Stimulated activated CD8-positive, alpha-beta memory T cell treated with anti-CD3 and anti-CD28 coated beads, Interleukin-7, amount 100 ng/mL, for 24 hours (primary cell): Measurements from ENCODE around the gene ARPC5.

Experiments
- DNase-seq: peaks from one replicate; pipeline ENCODE4 v3.0.0-alpha.2; 2020; ENCODE audit warnings: low read depth

The ARPC5 gene

DNA sequence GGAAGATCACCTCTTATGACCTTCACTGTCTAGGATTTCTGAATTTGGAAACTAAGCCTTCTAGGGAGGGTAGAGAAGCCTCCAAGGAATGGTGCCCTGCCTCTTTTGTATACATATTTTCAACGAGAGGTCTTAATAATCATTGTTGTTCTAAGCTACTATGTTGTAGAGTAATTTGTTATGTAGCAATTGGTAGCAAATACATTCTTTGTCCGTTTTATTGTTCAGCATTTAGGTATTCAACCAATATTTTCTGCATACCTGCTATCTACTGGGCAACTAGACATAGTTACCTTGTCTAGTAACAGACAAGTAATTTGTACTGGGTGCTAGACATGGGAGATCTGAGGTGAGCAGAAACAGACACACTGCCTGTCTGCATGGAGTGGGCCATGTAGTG, 24.6 kb downstream of the ARPC5 start:
- DNase-seq: no peak

DNA sequence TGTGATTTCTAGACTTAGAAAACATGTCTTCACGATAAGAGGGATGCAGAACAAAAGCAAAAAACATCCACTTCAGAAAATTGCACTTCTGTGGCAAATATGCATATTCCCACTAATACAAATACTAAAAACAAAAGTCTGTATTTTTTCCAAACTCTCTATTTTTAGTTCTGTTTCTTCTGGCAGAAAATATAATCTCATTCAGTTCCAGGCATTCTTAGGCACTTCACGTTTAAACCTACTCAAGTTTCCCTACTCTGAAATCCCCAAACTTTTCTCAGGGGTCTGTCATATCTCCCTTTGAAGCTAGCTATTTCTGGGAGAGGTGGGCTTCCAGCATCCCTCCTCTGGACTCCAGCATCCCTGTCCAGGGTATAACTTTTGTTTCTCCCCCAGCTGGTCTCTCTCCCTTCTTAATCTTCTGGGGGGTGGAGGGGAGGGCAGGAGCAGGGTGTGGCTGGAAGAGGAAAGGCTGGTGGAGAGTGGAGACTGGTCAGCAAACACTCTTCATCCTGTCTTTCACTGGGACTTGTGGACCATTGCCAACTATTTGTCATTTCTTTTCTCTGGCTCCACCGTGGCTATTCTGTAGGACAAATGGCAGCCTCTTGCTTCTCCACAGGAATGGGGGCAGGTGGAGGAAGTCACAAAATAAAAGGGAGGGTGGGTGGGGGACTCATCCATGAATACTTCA, 25.7 kb downstream of the ARPC5 start:
- no peak for DNase-seq

DNA sequence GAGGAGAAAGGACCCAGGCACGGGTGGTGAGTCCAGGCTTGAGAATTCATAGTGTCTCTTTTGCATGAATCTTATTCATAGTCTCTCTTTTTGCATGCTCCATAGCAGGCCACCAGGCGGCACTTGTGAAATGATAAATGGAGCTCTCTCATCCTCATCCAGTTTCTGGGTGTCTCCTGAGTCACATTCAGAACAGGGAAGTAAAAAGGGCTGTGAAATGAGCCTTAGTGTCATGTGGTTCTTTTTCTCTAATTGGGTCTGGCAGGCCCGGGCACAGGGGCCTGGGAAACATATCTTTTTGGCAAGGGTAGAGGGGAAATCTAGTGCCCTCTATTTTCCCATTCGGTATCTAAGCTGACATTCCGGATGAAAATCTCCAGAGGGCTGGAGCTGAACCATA, 26.3 kb downstream of the ARPC5 start:
- no peak for DNase-seq

DNA sequence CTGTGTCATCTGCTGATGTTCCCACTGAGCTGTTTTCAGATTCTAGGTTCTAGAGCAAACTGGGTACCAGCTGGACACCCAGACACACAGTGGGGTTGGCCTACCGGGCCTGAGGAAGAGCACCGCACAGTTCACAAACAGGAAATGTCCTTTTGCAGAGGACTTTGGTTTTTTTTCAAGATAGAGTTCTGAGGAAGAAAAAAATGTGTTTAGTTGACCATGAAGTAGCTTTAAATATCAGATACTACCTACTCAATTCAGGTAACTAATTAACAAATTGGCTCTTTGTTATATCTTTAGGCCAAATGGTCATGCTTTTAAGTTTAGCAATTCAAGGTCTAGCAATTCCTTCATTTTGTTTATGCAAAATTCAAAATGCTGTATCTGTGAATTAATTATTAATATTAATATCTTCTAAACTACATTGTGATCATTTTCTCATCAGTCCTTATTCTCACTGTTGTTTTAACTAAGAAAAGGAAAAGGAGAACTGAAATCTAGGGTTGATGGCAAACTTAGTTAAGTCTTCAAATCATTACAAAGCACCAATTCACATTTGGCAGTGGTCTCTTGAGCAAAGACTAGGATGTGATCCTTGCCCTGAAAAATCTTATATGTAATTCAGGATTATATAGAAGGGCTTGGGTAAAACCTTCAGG, 28.1 kb downstream of the ARPC5 start:
- no peak for DNase-seq

DNA sequence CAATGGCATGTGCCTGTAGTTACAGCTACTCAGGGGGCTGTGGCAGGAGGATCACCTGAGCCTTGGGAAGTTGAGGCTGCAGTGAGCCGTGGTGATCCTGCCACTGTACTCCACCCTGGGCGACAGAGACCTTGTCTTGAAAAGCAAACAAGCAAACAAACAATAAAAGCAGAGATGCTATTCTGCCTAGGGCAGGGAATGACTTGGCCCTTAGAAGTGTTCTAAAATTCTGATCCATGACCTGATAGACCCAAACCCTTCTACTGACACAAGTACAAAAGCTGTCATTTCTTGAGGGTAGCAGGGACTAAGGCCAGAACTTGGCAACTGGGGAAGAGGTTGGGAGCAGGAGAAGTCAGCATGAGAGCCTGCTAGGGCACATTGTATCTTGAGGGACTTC, 29.7 kb downstream of the ARPC5 start:
- DNase-seq: no peak

DNA sequence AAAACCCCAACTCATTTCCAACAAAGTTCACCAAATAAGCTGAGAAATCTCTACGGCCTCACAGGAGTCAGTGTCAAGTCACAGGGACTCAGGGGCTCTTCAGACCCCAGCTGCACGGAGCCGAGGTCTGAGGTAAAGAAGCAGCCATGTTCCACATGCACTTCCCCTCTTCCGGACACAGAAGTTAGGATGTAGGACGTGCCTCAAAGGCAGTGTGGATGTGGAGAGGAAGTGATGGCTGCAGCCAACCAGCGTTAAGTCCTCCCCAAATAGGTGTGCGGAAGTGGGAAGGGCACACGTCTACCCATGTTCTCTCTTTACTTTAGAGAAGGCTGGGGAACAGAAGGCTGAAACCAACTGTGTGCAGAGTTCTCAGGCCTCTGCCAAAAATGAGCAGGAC, 30.8 kb downstream of the ARPC5 start:
- no peak for DNase-seq

DNA sequence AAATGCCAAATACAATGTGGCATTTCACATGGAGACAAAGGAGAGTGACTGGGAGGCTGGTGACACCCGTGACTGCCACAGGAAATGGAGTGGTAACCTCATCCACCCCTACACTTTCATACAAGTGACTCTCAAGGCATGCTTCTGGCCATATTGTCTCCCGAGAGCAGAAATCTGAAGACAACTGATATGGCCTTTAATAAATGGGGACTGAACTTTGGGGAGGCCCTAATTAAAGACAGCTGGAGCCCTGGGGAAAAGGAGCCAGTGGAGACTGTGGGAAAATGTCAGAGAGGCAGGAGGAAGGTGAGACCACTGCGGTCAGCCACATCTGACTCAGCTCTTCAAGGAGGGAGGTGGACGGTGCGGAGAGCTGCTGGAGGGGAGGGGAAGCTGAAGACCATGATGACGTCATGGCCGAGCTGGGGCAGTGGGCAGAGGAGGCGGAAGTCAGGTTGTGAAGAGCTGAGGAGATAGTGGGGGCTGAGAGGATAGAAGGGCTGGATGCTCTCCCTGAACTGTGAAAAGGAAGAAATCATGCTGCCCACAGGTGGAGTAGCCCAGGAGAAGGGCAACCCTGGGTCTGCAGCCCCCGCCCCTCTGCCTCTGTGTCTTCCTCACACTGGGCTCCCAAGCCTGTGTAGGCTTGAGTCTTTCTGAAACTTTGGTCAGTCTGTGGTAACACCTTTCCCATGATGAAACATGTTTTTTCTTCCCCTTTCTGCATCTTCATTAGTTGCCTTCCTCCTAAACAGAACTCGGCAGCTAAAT, 31.4 kb downstream of the ARPC5 start:
- no peak for DNase-seq

DNA sequence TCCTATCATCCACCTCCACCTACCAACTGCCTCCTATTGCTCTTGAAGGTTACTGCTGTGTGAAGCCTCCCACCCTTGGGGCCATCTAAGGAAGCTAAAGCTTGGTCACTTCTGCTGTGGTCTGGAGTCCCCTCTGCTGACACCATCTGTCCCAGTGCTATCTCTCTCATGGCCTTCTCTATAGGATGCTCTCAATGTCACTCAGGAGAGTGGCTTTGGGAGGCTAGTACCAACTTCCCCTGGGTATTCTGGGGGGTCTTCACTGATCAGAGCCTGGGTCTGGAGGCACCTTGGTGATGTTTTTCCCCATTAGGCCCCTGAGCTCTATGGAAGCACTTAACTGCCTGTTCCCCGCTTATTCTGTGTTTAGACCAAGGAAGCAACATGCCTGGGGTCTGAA, 33.1 kb downstream of the ARPC5 start:
- no peak for DNase-seq

DNA sequence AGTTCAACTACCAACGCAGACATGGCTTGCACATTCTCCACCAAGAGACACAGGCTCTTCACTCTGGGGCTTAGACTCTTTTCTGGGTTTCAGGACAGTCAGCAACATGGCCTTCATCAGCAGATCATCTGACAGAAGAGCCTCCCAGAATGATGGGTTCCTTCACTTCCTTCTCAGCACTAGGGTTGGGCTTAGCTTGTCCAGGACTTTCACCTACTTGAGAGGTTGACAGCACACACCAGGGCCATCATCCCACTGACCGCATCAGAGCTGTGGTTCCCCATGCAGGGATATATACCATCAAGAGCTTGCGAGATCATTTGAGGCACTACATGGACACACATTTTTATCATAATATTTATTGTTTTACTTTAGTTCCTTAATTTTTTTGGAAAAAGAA, 34.9 kb downstream of the ARPC5 start:
- no peak for DNase-seq

DNA sequence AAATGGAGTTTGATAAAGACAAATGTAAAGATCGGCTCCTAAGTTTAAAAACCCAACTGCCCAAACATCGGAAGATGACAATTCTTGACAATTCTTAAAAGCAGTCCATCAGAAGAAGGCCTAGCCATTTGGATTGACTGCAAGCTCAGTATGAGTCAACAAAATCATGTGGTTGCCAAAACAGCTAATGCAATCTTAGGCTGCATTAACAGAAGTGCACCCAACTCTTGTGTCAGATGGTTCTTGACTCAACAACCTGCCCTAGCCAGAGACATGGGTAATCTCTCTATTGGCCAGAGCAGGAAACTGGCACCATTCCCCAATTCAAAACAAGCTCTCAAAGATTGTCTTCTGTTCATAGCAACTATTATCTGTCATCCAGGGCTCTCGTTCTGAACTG, 35.4 kb downstream of the ARPC5 start:
- DNase-seq: no peak

DNA sequence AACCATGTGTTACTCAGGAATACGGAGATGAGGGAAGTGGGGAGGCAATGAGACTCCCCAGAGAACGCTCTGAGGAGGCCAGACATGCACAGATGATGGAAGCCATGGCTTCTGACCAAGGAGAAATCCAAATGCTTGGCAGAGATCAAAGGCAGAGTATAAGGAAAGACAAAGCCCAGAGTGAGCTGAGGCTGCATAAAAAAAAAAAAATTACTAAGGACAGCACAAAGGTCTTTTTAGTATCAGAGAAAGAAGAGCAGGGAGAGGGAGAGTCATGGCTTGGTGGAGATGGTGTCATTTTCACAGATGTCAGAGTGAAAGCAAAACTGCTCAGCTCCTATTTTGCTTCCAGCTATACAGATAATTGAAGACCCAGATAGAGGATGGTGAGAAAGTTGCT, 37.2 kb downstream of the ARPC5 start:
- no peak for DNase-seq

DNA sequence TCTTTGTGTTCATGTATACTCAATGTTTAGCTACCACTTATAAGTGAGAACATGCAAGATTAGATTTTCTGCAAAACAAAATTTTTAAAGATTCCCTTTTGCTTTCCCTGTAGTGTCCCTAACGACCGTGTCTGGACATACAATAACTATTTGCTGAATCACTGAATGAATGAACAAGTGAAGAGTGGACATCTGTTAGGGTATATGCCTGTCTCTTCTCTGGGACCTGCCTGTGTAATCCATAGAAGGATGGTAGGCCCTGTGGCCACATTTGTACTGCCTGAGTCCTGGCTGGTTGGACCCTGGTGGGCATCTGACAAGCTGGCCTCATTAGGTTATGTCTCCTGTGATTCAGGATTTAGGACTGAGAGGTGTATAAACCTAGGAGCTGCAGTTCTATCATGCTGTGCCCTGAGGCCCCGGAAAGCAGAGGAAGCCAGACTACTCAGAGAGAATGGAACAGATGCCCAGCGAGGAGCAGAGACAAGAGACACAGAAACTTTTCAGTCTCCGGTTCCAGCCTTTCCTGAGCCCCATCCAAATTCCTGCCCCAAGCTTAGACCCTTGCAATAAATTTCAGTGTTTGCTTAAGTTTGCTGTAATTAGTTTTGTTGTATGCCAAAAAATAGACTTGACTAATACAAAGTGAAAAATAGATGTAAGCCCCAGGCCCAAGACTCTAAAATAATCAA, 37.8 kb downstream of the ARPC5 start:
- no peak for DNase-seq

DNA sequence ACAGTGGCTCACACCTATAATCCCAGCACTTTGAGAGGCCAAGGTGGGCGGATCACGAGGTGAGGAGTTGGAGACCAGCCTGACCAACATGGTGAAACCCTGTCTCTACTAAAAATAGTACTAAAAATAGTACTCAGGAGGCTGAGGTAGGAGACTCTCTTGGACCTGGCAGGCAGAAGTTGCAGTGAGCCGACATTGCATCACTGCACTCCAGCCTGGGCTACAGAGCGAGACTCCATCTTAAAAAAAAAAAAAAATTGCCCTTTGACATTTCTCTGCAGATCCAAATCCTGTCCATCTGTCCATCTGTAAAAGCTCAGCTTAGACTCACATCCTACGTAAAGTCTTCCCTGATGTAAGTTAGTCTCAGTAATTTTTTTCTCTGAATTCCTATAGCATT, 39.1 kb downstream of the ARPC5 start:
- no peak for DNase-seq

DNA sequence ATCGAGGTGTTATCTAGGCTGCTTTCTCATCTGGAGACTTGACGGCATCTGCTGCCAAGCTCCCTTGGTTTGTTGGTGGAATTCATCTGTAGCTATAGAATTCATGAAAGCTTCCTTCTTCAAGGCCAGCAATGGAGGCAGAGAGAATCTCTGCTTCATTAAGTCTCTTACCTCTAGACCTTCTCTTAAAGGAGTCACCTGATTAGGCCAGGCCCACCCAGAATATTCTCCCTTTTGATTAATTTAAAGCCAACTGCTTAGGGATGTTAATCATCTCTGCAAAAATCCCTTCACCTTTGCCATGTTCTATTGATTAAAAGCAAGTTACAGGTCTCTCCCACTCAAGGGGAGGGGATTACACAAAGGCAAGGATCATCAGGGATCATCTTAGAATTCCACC, 40.0 kb downstream of the ARPC5 start:
- DNase-seq: no peak

DNA sequence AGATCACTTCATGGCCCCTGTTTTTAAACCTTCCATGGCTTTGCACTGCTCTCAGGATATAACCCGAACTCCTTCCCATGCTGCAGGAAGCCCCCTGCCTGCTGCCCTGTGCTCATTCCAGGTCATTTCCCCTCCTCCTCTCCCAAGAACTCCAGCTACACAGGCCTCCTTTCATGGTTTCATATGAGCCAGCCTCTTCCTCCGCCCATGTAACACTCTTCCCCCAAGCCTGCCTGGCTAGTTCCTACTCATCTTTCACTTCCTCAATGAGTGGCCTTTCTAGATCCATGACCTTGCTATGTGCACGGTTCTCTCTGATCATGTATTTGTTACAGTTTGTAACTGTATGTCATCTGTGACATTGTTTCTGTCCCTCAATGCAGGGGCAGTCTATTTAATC, 42.2 kb downstream of the ARPC5 start:
- no peak for DNase-seq

DNA sequence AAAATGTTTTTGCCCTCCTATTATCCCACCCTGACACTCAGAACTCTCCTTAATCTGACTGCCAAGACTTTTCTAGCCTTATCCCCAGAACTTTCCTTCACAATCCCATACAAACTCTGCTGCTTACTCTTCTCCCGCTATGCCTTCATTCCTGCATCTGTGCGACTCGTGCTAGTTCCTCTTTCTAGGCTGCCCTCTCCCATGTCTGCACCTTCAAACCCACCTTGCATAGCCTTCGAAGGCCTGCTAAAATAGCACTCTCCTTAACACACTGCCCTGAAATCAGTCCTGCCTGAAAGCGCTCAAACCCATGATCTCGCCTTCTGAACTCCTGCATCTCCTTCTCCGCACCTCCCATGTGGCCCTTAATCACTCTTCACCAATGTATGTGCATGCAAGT, 42.9 kb downstream of the ARPC5 start:
- DNase-seq: no peak

DNA sequence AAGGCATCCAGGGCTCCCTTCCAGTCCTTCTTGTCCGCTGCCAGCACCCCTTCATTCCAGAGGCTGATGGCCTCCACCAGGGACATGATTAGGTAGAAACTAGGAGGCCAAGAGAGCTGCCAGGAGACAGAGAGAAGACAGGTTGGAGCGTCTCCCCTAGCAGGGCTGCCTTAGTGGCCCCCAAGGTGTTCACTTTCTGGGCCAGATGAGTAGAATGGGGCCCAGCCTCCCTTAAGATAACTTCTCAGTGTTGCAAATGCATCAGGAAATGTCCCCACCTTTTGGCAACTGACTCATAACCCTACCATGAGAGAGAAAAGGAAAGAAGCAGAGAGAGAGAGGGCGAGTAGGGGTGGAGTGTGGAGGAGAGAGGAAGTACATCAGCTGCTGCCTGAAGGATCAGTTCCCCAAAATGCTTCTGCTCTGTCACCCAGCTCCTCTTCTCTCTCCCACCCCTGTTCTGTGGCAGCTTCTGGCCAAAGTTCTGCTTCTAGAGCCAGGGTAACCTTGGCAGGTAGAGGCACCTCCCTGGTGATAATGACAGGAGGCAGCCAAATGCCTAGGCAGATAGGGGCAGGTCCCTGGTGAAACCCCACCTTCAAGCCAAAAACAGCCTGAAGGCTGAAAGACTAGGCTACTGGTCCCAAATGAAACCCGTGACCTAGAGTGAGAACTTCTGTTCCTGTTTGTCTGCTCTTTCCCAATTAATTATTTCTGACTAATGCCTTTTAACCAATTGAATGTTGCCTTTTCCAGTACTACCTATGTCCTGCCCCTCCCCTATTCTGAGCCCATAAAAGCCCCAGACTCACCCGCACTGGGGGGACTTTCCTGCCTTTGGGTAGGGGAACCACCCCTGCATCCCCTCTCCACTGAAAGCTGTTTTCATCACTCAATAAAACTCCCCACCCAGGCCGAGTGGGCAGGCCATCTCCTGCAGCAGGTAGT, 45.1 kb downstream of the ARPC5 start, which contains the start of gene NCF2:
Gene NCF2 (minus strand): TSS at position 216 of the 948 bp plus-strand sequence. CDS start 130 bp downstream, at position 86.
- no peak for DNase-seq

DNA sequence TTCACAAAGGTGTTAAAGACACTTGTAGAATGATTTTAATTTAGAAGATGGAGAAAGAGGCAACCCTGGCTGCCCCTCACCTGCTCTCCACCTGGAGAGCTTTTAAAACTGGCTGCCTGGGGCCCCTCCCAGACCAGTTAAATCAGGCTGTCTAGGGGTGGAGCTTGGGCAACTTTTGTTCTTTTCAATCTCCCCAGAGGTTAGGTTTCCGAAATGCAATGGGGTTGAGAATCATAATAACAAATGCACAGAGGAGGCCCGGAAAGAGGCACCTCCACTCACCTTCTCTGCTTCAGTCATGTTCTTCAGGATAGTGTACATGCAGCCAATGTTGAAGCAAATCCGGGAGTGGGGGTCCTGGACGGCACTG, 45.7 kb downstream of the ARPC5 start:
- DNase-seq: no peak

DNA sequence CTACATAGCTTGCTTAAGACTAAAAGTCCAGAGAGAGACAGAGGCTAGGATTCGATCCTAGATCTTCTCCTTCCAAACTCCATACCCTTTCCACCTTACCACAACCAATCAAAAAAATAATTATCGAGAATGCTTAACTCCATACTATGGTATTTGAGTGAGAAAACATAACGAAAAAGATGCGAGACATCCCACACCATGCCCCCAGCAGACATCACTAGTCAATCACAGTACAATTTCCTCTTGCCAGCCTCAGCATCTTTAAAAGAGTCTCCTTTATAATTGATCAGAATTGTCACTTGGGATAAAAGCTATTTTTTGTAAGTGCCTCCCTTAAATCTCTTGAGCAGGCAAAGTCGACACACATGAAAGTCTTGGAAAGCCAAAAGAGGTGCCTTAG, 46.2 kb downstream of the ARPC5 start:
- DNase-seq: no peak

DNA sequence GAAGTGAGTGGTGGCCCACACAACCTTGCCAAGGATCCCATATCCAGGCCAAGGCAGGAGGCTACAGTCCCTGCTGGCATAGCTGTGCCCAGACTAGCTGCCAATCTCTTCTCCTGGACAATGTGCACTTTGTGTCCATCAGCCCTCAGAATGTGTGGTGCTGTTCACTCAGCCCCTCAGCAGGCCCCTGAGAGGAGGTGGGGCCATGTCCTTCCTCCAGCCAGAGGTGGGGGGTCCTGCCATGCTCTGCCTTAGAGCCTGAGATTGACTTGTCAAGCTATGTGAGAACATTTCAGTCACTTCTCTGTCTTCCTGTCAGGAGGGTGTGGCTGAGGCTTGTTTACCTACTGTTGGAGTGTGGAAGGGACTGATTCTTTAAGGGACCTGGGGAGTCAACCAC, 46.8 kb downstream of the ARPC5 start:
- no peak for DNase-seq

DNA sequence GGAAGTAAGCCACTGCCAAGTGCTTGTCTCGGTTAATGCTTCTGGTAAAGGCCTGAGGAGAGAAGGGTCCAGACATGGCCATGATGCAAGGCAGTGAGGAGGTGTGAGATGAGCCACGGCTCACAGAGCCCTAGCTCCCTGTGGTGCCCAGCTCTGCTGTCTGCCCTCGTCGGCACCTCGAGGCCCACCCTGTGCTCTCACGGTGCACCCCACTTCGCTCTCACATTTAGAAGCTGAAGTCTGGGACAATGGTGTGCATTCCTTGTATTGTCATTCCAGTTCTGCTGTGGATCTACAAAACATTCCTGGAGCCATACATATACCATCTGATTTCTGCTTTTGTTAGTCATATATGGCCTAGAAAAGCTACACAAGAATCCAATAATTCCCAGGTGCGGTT, 48.7 kb downstream of the ARPC5 start:
- no peak for DNase-seq

DNA sequence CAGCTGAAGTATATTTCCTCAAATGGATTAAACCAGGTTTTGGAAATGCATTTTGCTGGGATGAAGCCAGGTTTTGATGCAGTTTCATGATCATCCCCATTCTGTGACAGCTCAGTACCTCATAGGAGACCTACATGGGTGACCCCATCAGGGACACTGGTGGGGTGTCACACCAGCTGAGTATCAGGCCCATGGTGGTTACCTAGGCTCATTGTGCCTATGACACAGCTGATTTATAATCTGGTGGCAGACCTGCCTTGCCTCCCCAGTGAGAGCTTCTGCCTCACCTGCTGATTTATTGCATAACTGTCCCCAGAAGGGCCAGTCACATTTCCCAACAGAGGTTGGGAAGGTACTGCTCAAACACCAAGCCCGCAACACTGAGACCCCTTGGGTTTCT, 49.1 kb downstream of the ARPC5 start:
- no peak for DNase-seq
